HepG2 (cell line): ENCODE data around the gene PITHD1. TPM values are rescaled to one million over a fixed set of nuclear protein-coding genes. Genes with fewer than 3 reads are reported as not detected.

Experiments
- CREB1 ChIP-seq, 2 experiments: fragments of 450-650 bp in 1 of 2; IDR thresholded peaks; 2 replicates each; pipeline ENCODE4 v1.6.1; 2016 to 2017; ENCODE audit warnings: control low read depth in 1 of 2, mild to moderate bottlenecking in 1 of 2, missing compliant biosample characterization in 1 of 2, missing genetic modification characterization in 1 of 2
- ESRRA ChIP-seq: sonication (generic); formaldehyde crosslinking; IDR thresholded peaks from 2 replicates; pipeline ENCODE4 v1.5.1; 2020; ENCODE audit warnings: mild to moderate bottlenecking, low read depth, missing genetic modification reagents
- IRF2 ChIP-seq: IDR thresholded peaks from 2 replicates; pipeline ENCODE4 v1.6.1; 2018; ENCODE audit warnings: missing genetic modification reagents, missing compliant biosample characterization
- JUND ChIP-seq: sonication (generic); formaldehyde crosslinking; IDR thresholded peaks from 2 replicates; pipeline ENCODE4 v1.8.0; 2022; ENCODE audit warnings: mild to moderate bottlenecking, missing genetic modification reagents
- KDM2A ChIP-seq: sonication (generic); formaldehyde crosslinking; IDR thresholded peaks from 2 replicates; pipeline ENCODE4 v1.4.0; 2020; ENCODE audit warnings: low read depth, missing genetic modification reagents, borderline replicate concordance
- KLF15 ChIP-seq: sonication (generic); formaldehyde crosslinking; IDR thresholded peaks from 2 replicates; pipeline ENCODE4 v1.8.1; 2023; ENCODE audit warnings: borderline replicate concordance, mild to moderate bottlenecking, inconsistent platforms, missing genetic modification reagents, mixed read lengths
- KMT2A ChIP-seq: sonication (generic); formaldehyde crosslinking; IDR thresholded peaks from 2 replicates; pipeline ENCODE4 v1.4.0; 2020; ENCODE audit warnings: missing genetic modification reagents
- MAF1 ChIP-seq: sonication (generic); formaldehyde crosslinking; IDR thresholded peaks from 2 replicates; pipeline ENCODE4 v1.5.0; 2020; ENCODE audit warnings: missing genetic modification reagents, borderline replicate concordance
- MAFK ChIP-seq, 2 experiments: IDR thresholded peaks in 1 of 2; conservative IDR thresholded peaks in 1 of 2; 2 replicates each; pipeline ENCODE4 v1.6.1; 2011; ENCODE audit warnings: improper control_type of control experiment in 2 of 2, low read length in 2 of 2
- NCOR1 ChIP-seq: fragments of 200-600 bp; sonication (generic); IDR thresholded peaks from 2 replicates; pipeline ENCODE4 v1.7.0; 2017; ENCODE audit warnings: antibody characterized with exemption, low read length, borderline replicate concordance
- PAWR ChIP-seq: sonication (generic); formaldehyde crosslinking; IDR thresholded peaks from 2 replicates; pipeline ENCODE4 v1.4.0; 2020; ENCODE audit warnings: missing genetic modification reagents, mild to moderate bottlenecking, borderline replicate concordance
- POGK ChIP-seq: sonication (generic); formaldehyde crosslinking; conservative IDR thresholded peaks from 2 replicates; pipeline ENCODE4 v1.8.0; 2022; ENCODE audit warnings: mild to moderate bottlenecking, moderate library complexity, missing genetic modification reagents
- SIN3B ChIP-seq: fragments of 150-350 bp; IDR thresholded peaks from 2 replicates; pipeline ENCODE4 v1.6.1; 2014; ENCODE audit warnings: low read length
- SP4 ChIP-seq: sonication (generic); formaldehyde crosslinking; IDR thresholded peaks from 2 replicates; pipeline ENCODE4 v1.8.1; 2023; ENCODE audit warnings: mild to moderate bottlenecking, missing genetic modification reagents
- TCF7L2 ChIP-seq: IDR thresholded peaks from 2 replicates; pipeline ENCODE4 v1.6.1; 2011; ENCODE audit warnings: mild to moderate bottlenecking, low read depth, low read length, moderate library complexity
- TGIF2 ChIP-seq: IDR thresholded peaks from 2 replicates; pipeline ENCODE4 v1.6.1; 2016; ENCODE audit warnings: control low read depth, missing compliant biosample characterization
- ZBTB1 ChIP-seq: sonication (generic); formaldehyde crosslinking; IDR thresholded peaks from 2 replicates; pipeline ENCODE4 v1.4.0; 2020; ENCODE audit warnings: missing genetic modification reagents, borderline replicate concordance
- ZBTB25 ChIP-seq: IDR thresholded peaks from 2 replicates; pipeline ENCODE4 v1.6.1; 2018; ENCODE audit warnings: missing genetic modification reagents
- ZNF142 ChIP-seq: sonication (generic); formaldehyde crosslinking; IDR thresholded peaks from 2 replicates; pipeline ENCODE4 v1.4.0; 2020; ENCODE audit warnings: missing genetic modification reagents
- ZNF552 ChIP-seq: sonication (generic); formaldehyde crosslinking; IDR thresholded peaks from 2 replicates; pipeline ENCODE4 v1.9.0; 2022; ENCODE audit warnings: missing genetic modification reagents, mild to moderate bottlenecking, borderline replicate concordance
- ZNF839 ChIP-seq: sonication (generic); formaldehyde crosslinking; IDR thresholded peaks from 2 replicates; pipeline ENCODE4 v1.4.0; 2020; ENCODE audit warnings: missing genetic modification reagents, mild to moderate bottlenecking, borderline replicate concordance
- polyA plus RNA-seq, 8 experiments: library from polyadenylated mRNA; depleted of rRNA in 3 of 8; stranded (reverse) in 7 of 8; unstranded in 1 of 8; fragments of >200 nt; fragmentation: Illumina TruSeq in 4 of 8; extraction: Trizol in 4 of 8; gene quantifications; 2 replicates each; pipeline versions ENCODE4 v1.2.1 to v1.2.3, GENCODE V29; 2011 to 2016; ENCODE audit warnings: low read depth in 4 of 8, missing spikeins in 1 of 8, mixed read lengths in 1 of 8; ENCODE audit not compliant: insufficient read depth in 1 of 8
- total RNA-seq, 5 experiments: library from RNA; depleted of rRNA; stranded (reverse); fragments of >200 nt; fragmentation: Illumina TruSeq; extraction: Trizol; gene quantifications; 2 replicates each; pipeline ENCODE4 v1.2.3, GENCODE V29; 2016; ENCODE audit warnings: low read depth in 1 of 5

The PITHD1 gene
- total and polyA plus RNA-seq, 2 of the 13 experiments (the other 11 are each of a cell fraction or from before 2014, with no cell fraction given) = 28.0 to 37.3 TPM

GRCh38 chr1:23790696-23791515 lies 12.7 kb downstream of the PITHD1 start, which contains the start of gene LYPLA2 (continued):
- TF ChIP-seq TGIF2 (CRISPR knock-in tag) (peak; percentile 51; the same call in 1 of the 2 replicates), KDM2A (CRISPR knock-in tag) (peak; percentile 91), MAFK (conservative IDR thresholded peaks at IDR 0.05 in 1 of 2, IDR thresholded peaks at IDR 0.05 in 1 of 2; ENCODE audit: low read length in 2 of 2) (no peak), ZNF142 (CRISPR knock-in tag) (no peak), KMT2A (0 out of 2 replicates have a peak, but pooled peaks have one; percentile 57), KLF15 (CRISPR knock-in tag) (0 out of 2 replicates have a peak, but pooled peaks have one; percentile 3), TCF7L2 (no peak), ZBTB25 (CRISPR knock-in tag) (0 out of 2 replicates have a peak, but pooled peaks have one; percentile 39), ZBTB1 (CRISPR knock-in tag) (no peak), MAF1 (CRISPR knock-in tag) (no peak), SP4 (0 out of 2 replicates have a peak, but pooled peaks have one; percentile 55), ZNF839 (CRISPR knock-in tag) (no peak), POGK (CRISPR knock-in tag) (no peak), NCOR1 (no peak), IRF2 (CRISPR knock-in tag) (peak; percentile 75), PAWR (CRISPR knock-in tag) (no peak), SIN3B (no peak), ZNF552 (CRISPR knock-in tag) (peak; percentile 69; the same call in 1 of the 2 replicates), CREB1 (IDR thresholded peaks at IDR 0.05) (peak; percentile 22; the same call in 1 of the 2 replicates), CREB1 (CRISPR knock-in tag; IDR thresholded peaks at IDR 0.05) (peak; percentile 83), ESRRA (no peak), JUND (CRISPR knock-in tag) (no peak)
